Spleen (tissue), 11 donors: ENCODE results near the gene ST3GAL6. TPM values are rescaled to one million over a fixed set of nuclear protein-coding genes. Genes with fewer than 3 reads are reported as not detected.

Source experiments
- DNase-seq: peaks from one replicate; pipeline ENCODE4 v3.0.0-alpha.2; 2020
- H3K27ac ChIP-seq, 8 donors: fragments of 200-600 bp; sonication (generic) in 7 of 8; 1 replicate in 4 of 8; 2 replicates in 4 of 8; pipeline versions ENCODE4 v1.5.0 to v1.8.0; 2016 to 2021; ENCODE audit warnings: inconsistent platforms in 4 of 8, mild to moderate bottlenecking in 4 of 8, moderate library complexity in 1 of 8
- H3K27me3 ChIP-seq, 7 donors: fragments of 200-600 bp; sonication (generic) in 6 of 7; replicated peaks in 1 of 7; 1 replicate in 4 of 7; 2 replicates in 3 of 7; pipeline versions ENCODE4 v1.5.0 to v1.8.0; 2016 to 2021; ENCODE audit warnings: inconsistent platforms in 3 of 7, mild to moderate bottlenecking in 1 of 7
- H3K36me3 ChIP-seq, 6 donors: fragments of 200-600 bp; sonication (generic) in 5 of 6; 1 replicate in 4 of 6; 2 replicates in 2 of 6; pipeline versions ENCODE4 v1.5.0 to v1.8.0; 2016 to 2021; ENCODE audit warnings: inconsistent platforms in 2 of 6
- H3K4me1 ChIP-seq, 6 donors: fragments of 200-600 bp; sonication (generic) in 5 of 6; 1 replicate in 3 of 6; 2 replicates in 3 of 6; pipeline versions ENCODE4 v1.5.0 to v1.8.0; 2016 to 2021; ENCODE audit warnings: inconsistent platforms in 3 of 6
- H3K4me3 ChIP-seq, 8 donors: fragments of 200-600 bp; sonication (generic) in 7 of 8; 1 replicate in 4 of 8; 2 replicates in 4 of 8; pipeline versions ENCODE4 v1.5.0 to v1.8.0; 2016 to 2021; ENCODE audit warnings: inconsistent platforms in 4 of 8, mild to moderate bottlenecking in 4 of 8, moderate library complexity in 2 of 8
- H3K9me3 ChIP-seq, 8 donors: fragments of 200-600 bp; sonication (generic) in 7 of 8; 1 replicate in 4 of 8; 2 replicates in 4 of 8; pipeline versions ENCODE4 v1.5.0 to v1.8.0; 2016 to 2021; ENCODE audit warnings: inconsistent platforms in 4 of 8
- CTCF ChIP-seq, 11 experiments: fragments of 200-600 bp in 7 of 11; fragments of 450-650 bp in 4 of 11; sonication (generic) in 4 of 11; IDR thresholded peaks in 8 of 11; conservative IDR thresholded peaks in 3 of 11; 1 replicate in 7 of 11; 2 replicates in 4 of 11; pipeline versions ENCODE4 v1.4.0 to v1.8.0; 2016 to 2021; ENCODE audit warnings: antibody characterized with exemption in 11 of 11, inconsistent platforms in 4 of 11, mild to moderate bottlenecking in 1 of 11
- POLR2A ChIP-seq, 3 donors: fragments of 450-650 bp; IDR thresholded peaks; one replicate each; pipeline ENCODE4 v1.5.1; 2017; ENCODE audit warnings: antibody characterized with exemption in 3 of 3, mild to moderate bottlenecking in 1 of 3
- POLR2AphosphoS5 ChIP-seq, 3 donors: sonication (generic); formaldehyde crosslinking; IDR thresholded peaks; one replicate each; pipeline ENCODE4 v1.5.1; 2017; ENCODE audit warnings: antibody characterized with exemption in 3 of 3
- WGBS, 5 donors: extraction: QIAGEN DNeasy Blood & Tissue Kit in 3 of 5; methylation state at CpG; one replicate each; pipeline versions ENCODE4 v1.1.5 to v1.1.7; 2013 to 2018; 5-methylcytosine and 5-hydroxymethylcytosine counted together
- intact Hi-C: fragments of 100-400 bp; cut with DNase I; formaldehyde crosslinking; loops from one replicate; pipeline ENCODE4 v1.15.0; 2023; ENCODE audit warnings: low total_unique reads
- polyA plus RNA-seq, 3 donors: library from polyadenylated mRNA; stranded (reverse); fragments of 200-250 nt; gene quantifications; one replicate each; pipeline ENCODE4 v1.2.1, GENCODE V29; 2013
- total RNA-seq, 7 donors: library from RNA; depleted of rRNA in 3 of 7; stranded (reverse); fragments of >200 nt in 3 of 7; fragmentation: NEBNext Ultra II Directional in 4 of 7; extraction: Animal tissue kit (Norgen Biotek cat#: 25700) in 4 of 7; gene quantifications; one replicate each; pipeline versions ENCODE4 v1.1.0 to v1.2.1, GENCODE V29; 2016 to 2021
- donor health status: healthy with polysubstance abuse.
- donor health status: DM: no; HTN: no; CAD: no; lungs with moderate emphysema.
- donor health status: DM: no; HTN: no; CAD: no.
- donor health status: Bipolar disorder and iron deficiency.
- donor health status: healthy.
- donor health status: DM: no; HTN: no; CAD: no.
- donor health status: DM: yes; HTN: yes; CAD: no.

The ST3GAL6 gene
- total and polyA plus RNA-seq, 10 donors: 2.5 to 16.8 (median 9.4) TPM

- Histone ChIP-seq H3K27ac (no peak overlapping the region), H3K4me1 (peaks cover 0 to 23% (median 7%) of the 10 kb centered on the region in 6 donors), H3K36me3 (peaks cover 0 to 50% (median 0%) of the 10 kb centered on the region in 6 donors), H3K27me3 (no peaks in the 10 kb centered on the region), H3K9me3 (no peaks in the 10 kb centered on the region), H3K4me3 (no peak overlapping the region)
- no peak for DNase-seq
- WGBS, 5 donors: 90 to 100% (median 94%) methylated on average over 2 of the region's 2 CpGs
- intact Hi-C loops: no loop called here
- TF ChIP-seq POLR2A (IDR thresholded peaks at IDR 0.05) (no peak), POLR2AphosphoS5 (IDR thresholded peaks at IDR 0.05) (no peak), CTCF (IDR thresholded peaks at IDR 0.05 in 8 of 11, conservative IDR thresholded peaks at IDR 0.05 in 3 of 11) (no peak)
Observed at GRCh38 chr3:98777286-98777685, 14.1 kb downstream of the ST3GAL6 start.

GRCh38 chr3:98777801-98778220, 14.7 kb downstream of the ST3GAL6 start:
- peaks cover 0 to 23% (median 7%) of the 10 kb centered on the region in 6 donors for H3K4me1 ChIP-seq
- no peak overlapping the region for H3K27ac ChIP-seq
- intact Hi-C loops: no loop called here
- no peaks in the 10 kb centered on the region for H3K27me3 ChIP-seq
- TF ChIP-seq CTCF (IDR thresholded peaks at IDR 0.05 in 8 of 11, conservative IDR thresholded peaks at IDR 0.05 in 3 of 11): no peak
- TF ChIP-seq POLR2A (IDR thresholded peaks at IDR 0.05): no peak
- no peak for TF ChIP-seq POLR2AphosphoS5 (IDR thresholded peaks at IDR 0.05)
- no peak overlapping the region for H3K4me3 ChIP-seq
- peaks cover 0 to 55% (median 0%) of the 10 kb centered on the region in 6 donors for H3K36me3 ChIP-seq
- no peaks in the 10 kb centered on the region for H3K9me3 ChIP-seq
- no peak for DNase-seq

- Histone ChIP-seq H3K9me3 (no peaks in the 10 kb centered on the region), H3K36me3 (peaks cover 0 to 61% (median 0%) of the 10 kb centered on the region in 6 donors), H3K4me1 (peaks cover 0 to 23% (median 7%) of the 10 kb centered on the region in 6 donors), H3K27ac (peak overlapping the region in 3 of 8 donors; percentile 26 to 35 (median 34)), H3K4me3 (no peak overlapping the region), H3K27me3 (no peaks in the 10 kb centered on the region)
- no peak for DNase-seq
- TF ChIP-seq POLR2AphosphoS5 (IDR thresholded peaks at IDR 0.05) (no peak), POLR2A (IDR thresholded peaks at IDR 0.05) (no peak), CTCF (IDR thresholded peaks at IDR 0.05 in 8 of 11, conservative IDR thresholded peaks at IDR 0.05 in 3 of 11) (no peak)
- intact Hi-C loops: no loop called here
- 51 to 67% (median 66%) methylated on average over 5 of the region's 5 CpGs for WGBS, 5 donors
Observed at GRCh38 chr3:98778383-98778782, 15.2 kb downstream of the ST3GAL6 start.

GRCh38 chr3:98778852-98779413, 15.8 kb downstream of the ST3GAL6 start:
- H3K4me1 ChIP-seq: peaks cover 0 to 23% (median 7%) of the 10 kb centered on the region in 6 donors
- intact Hi-C loops: no loop called here
- H3K27ac ChIP-seq: peak overlapping the region in 3 of 8 donors; percentile 26 to 35 (median 34)
- H3K36me3 ChIP-seq: peaks cover 0 to 62% (median 0%) of the 10 kb centered on the region in 6 donors
- WGBS, 5 donors: 26 to 47% (median 43%) methylated on average over 5 of the region's 5 CpGs
- no peaks in the 10 kb centered on the region for H3K9me3 ChIP-seq
- no peak for TF ChIP-seq POLR2A (IDR thresholded peaks at IDR 0.05)
- TF ChIP-seq POLR2AphosphoS5 (IDR thresholded peaks at IDR 0.05): no peak
- no peak for TF ChIP-seq CTCF (IDR thresholded peaks at IDR 0.05 in 8 of 11, conservative IDR thresholded peaks at IDR 0.05 in 3 of 11)
- no peak for DNase-seq
- H3K4me3 ChIP-seq: no peak overlapping the region
- H3K27me3 ChIP-seq: no peaks in the 10 kb centered on the region
